Upper lobe of right lung (tissue), 1 donor: ENCODE data around the gene ARVCF. TPM values are rescaled to one million over a fixed set of nuclear protein-coding genes. Genes with fewer than 3 reads are reported as not detected.
"Not testable (repeated sequence)": the region's sequence is repeated elsewhere in the genome, so short reads cannot be mapped to it uniquely, and the experiment has no call there.

Source experiments
- ATAC-seq: fragments of 200-7000 bp; cut with Tn5 transposase; one replicate; pipeline ENCODE4 v1.9.1; 2020; ENCODE audit warnings: mild to moderate bottlenecking, moderate library complexity
- DNase-seq: peaks from one replicate; pipeline ENCODE4 v3.0.0-alpha.2; 2020
- H3K27ac ChIP-seq: fragments of 200-600 bp; one replicate; pipeline ENCODE4 v1.8.0; 2022
- H3K27me3 ChIP-seq: fragments of 200-600 bp; one replicate; pipeline ENCODE4 v1.8.0; 2022; ENCODE audit warnings: mild to moderate bottlenecking
- H3K36me3 ChIP-seq: fragments of 200-600 bp; one replicate; pipeline ENCODE4 v1.8.0; 2022
- H3K4me1 ChIP-seq: fragments of 200-600 bp; one replicate; pipeline ENCODE4 v1.8.0; 2022
- H3K4me3 ChIP-seq: fragments of 200-600 bp; one replicate; pipeline ENCODE4 v1.8.0; 2022; ENCODE audit warnings: mild to moderate bottlenecking
- H3K9me3 ChIP-seq: fragments of 200-600 bp; one replicate; pipeline ENCODE4 v1.8.0; 2022
- intact Hi-C: fragments of 100-400 bp; cut with DNase I; formaldehyde crosslinking; loops from one replicate; pipeline ENCODE4 v1.11.0; 2022
- total RNA-seq: library from RNA; stranded (reverse); fragmentation: NEBNext Ultra II Directional; extraction: Animal tissue kit (Norgen Biotek cat#: 25700); gene quantifications from one replicate; pipeline ENCODE4 v1.2.1, GENCODE V29; 2021
- TF ChIP-seq, protein P1 (sequence below): fragments of 200-600 bp; IDR thresholded peaks from one replicate; pipeline ENCODE4 v1.8.0; 2022; ENCODE audit warnings: antibody characterized with exemption
- donor health status: DM: no; HTN: yes; CAD: no; lungs with severe emphysema.

The ARVCF gene
- total RNA-seq, 1 donor from 2014 or later, result 25.4 TPM

DNA sequence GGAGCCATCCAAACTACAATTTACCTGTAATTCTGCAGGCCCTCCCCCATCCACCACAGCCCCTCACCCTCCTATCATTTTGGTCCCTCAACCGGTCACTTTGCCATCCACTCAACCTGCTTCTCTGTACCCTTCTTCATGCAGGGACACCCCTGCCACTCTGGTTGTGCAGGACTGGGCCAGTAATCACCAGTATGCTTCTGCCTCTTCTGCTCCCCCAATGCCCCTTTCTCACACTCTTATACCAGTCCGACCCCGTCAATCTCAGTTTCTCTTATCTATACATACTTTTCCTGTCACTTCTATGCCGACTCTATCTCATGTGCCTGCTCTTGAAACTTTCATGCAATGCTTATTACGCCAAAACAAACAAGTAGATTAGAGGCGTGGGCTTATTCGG is 80.1 kb downstream of the ARVCF start:
- intact Hi-C loops, result no loop called here
- no peak for ATAC-seq
- H3K36me3 ChIP-seq, result no peaks in the 10 kb centered on the region
- H3K27ac ChIP-seq, result peak overlapping the region; percentile 72
- DNase-seq, result no peak
- no peaks in the 10 kb centered on the region for H3K9me3 ChIP-seq
- H3K4me3 ChIP-seq, result no peak overlapping the region
- TF ChIP-seq, protein P1, sequence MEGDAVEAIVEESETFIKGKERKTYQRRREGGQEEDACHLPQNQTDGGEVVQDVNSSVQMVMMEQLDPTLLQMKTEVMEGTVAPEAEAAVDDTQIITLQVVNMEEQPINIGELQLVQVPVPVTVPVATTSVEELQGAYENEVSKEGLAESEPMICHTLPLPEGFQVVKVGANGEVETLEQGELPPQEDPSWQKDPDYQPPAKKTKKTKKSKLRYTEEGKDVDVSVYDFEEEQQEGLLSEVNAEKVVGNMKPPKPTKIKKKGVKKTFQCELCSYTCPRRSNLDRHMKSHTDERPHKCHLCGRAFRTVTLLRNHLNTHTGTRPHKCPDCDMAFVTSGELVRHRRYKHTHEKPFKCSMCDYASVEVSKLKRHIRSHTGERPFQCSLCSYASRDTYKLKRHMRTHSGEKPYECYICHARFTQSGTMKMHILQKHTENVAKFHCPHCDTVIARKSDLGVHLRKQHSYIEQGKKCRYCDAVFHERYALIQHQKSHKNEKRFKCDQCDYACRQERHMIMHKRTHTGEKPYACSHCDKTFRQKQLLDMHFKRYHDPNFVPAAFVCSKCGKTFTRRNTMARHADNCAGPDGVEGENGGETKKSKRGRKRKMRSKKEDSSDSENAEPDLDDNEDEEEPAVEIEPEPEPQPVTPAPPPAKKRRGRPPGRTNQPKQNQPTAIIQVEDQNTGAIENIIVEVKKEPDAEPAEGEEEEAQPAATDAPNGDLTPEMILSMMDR, result no peak
- H3K27me3 ChIP-seq, result no peaks in the 10 kb centered on the region
- H3K4me1 ChIP-seq, result peaks cover 33% of the 10 kb centered on the region

DNA sequence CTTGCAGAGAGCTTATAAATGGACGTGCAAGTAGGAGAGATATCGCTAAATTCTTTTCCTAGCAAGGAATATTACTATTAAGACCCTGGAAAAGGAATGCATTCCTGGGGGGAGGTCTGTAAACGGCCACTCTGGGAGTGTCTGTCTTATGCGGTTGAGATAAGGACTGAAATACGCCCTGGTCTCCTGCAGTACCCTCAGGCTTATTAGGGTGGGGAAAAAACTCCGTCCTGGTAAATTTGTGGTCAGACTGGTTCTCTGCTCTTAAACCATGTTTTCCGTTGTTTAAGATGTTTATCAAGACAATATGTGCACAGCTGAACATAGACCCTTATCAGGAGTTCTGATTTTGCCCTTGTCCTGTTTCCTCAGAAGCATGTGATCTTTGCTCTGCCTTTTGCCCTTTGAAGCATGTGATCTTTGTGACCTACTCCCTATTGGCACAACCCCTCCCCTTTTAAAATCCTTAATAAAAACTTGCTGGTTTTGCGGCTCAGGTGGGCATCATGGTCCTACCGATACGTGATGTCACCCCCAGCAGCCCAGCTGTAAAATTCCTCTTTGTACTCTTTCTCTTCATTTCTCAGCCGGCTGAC is 81.4 kb downstream of the ARVCF start:
- DNase-seq, H3K27me3 ChIP-seq, H3K36me3 ChIP-seq, H3K4me3 ChIP-seq, H3K9me3 ChIP-seq, H3K27ac ChIP-seq, ATAC-seq, intact Hi-C loops: not testable (repeated sequence)
- H3K4me1 ChIP-seq, result peaks cover 26% of the 10 kb centered on the region

DNA sequence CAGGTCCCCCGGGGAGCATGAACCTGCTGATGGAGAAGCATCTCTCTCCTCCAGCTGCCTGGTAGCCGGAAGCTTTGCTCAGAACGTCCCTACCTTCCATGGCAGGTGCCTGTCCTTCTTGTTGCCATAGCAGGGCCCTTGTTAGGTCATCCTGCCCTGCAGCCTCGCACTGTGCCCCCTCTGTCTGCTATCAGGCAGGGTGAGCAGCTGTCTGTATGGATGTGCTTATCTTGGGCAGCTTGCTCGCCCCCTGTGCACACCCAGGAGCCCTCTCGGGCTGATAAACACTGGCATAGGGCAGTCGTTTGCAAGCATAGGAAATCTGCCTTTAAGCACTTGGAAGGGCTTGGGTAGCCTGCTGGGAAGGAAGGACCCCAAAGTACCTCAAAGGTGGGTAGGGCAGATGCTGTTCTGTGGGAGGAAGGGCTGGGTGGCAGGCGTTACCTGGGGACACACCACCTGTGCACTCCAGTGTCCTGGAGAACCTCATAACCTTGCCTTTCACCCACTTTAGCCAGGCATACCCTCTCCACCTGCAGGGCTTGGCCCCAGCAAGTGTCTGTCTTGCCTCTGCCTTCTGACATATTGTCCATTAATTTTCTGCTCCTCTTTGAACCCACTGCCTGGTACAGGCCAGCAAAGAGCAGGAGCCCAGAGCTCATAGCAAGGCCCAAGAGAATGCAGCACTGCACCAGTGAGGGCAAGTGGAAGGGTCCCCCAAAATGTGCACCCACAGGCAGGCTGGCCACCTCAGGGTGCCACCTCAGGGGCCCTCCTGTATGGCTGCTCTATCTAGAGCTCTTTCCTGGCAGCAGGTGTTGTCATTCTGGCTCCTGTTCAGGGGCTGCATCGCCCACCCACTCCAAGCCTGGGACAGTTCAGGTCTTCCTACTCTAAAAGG is 83.0 kb downstream of the ARVCF start:
- ATAC-seq (no peak), DNase-seq (peak; percentile 42)
- TF ChIP-seq, protein P1, result no peak
- H3K27ac ChIP-seq, result no peak overlapping the region
- intact Hi-C loops, result no loop called here
- H3K27me3 ChIP-seq, result no peaks in the 10 kb centered on the region
- H3K4me1 ChIP-seq, result peaks cover 25% of the 10 kb centered on the region
- H3K9me3 ChIP-seq, result no peaks in the 10 kb centered on the region
- H3K4me3 ChIP-seq, result no peak overlapping the region
- no peaks in the 10 kb centered on the region for H3K36me3 ChIP-seq

DNA sequence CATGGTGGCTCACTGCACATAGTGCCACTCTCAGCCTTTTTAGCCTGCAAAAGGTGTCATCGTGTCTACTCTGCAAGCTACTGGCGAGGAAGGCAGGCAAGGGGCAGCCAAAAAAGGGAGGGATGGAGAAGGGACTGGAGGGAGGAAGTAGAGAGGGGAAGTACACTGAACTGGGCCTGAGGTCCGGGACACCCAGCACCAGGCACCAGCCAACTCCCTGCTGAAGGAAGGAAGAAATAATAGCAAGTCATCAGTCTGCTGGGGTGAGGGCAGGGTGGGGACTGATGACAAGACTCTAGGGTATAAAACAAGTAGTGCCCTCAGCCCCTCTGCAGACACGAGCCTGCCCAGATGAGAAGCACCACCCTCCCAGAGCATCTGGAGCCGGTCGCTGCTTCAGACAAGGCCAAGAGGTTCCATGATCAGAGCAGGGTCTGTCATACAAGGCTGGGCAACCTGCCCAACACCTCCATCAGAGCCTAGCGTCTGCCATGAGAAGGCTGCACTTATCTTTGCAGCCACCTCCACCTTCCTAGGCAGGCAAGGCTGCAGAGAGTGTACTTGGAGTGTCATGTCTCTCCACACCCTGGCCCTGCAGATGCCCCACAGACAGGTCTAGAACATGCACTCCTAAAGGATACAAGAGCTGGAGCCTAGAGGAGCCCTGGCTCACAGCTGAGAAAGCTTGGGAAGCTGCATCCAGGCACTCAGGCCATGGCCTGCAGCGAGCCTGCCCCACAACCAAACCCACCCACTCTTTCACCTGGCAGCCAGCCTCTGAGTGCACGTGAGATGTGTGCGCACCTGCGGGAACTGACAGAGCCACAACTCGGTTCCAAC is 84.0 kb downstream of the ARVCF start:
- no peaks in the 10 kb centered on the region for H3K36me3 ChIP-seq
- no peaks in the 10 kb centered on the region for H3K9me3 ChIP-seq
- H3K27me3 ChIP-seq, result no peaks in the 10 kb centered on the region
- TF ChIP-seq, protein P1, result no peak
- no peak overlapping the region for H3K27ac ChIP-seq
- DNase-seq (peak; percentile 62), ATAC-seq (peak; percentile 83)
- intact Hi-C loops, result no loop called here
- H3K4me1 ChIP-seq, result peaks cover 20% of the 10 kb centered on the region
- H3K4me3 ChIP-seq, result no peak overlapping the region

DNA sequence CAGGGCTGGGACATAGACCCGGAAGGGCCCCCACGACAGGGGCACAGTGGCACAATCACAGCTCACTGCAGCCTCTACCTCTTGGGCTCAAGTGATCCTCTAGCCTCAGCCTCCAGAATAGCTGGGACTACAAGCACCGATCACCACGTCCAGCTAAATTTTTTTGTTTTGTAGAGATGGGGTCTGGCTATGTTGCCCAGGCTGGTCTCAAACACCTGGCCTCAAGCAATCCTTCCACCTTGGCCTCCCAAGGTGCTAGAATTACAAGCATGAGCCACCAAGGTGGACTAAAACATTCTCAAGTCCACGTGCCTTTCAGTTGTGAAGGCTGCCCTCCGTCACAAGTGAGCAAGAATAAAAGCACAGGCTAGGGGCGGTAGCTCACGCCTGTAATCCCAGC is 85.1 kb downstream of the ARVCF start:
- intact Hi-C loops, result no loop called here
- TF ChIP-seq, protein P1, result no peak
- H3K27me3 ChIP-seq, result no peaks in the 10 kb centered on the region
- H3K4me3 ChIP-seq, result no peak overlapping the region
- no peak overlapping the region for H3K27ac ChIP-seq
- DNase-seq (no peak), ATAC-seq (no peak)
- H3K36me3 ChIP-seq, result no peaks in the 10 kb centered on the region
- H3K9me3 ChIP-seq, result no peaks in the 10 kb centered on the region
- peaks cover 12% of the 10 kb centered on the region for H3K4me1 ChIP-seq
